ENCODE measurements around the gene TNS4. TPM values are rescaled to one million over a fixed set of nuclear protein-coding genes. Genes with fewer than 3 reads are reported as not detected.

Gene TNS4
- total and polyA plus RNA-seq, 7 experiments from 2014 or later, result 1.2 to 10.3 (median 1.3) TPM; not detected in 4

DNA sequence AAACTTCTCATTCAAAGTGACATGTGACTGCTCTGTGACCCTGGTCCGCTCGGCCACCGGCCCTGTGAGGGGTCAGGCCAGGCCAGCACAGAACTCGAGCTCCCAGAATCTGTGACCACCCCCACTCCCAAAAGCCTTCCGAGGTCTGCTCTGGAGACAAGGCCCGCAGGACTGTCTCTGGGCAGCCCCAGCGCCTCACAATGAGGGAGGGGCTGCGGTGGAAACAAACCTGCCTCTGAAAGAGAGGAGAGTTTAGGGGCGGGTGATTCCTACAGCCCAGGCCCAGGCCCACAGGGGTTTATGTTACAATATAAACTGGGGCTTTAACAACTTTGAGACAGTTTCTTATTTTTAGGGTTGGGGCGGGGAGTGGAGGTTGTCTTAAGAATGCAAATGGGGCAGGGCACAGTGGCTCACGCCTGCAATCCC lies 38.3 kb downstream of the TNS4 start:
- Histone ChIP-seq H3K27me3 (ENCODE audit: control insufficient read depth in 2 of 2, insufficient read depth in 2 of 2, low read length in 2 of 2) (no peaks in the 10 kb centered on the region), H3K27ac (ENCODE audit: low read depth, low read length) (no peak overlapping the region), H3K36me3 (ENCODE audit: control insufficient read depth in 2 of 3, insufficient read depth in 3 of 3, low read length in 3 of 3) (no peaks in the 10 kb centered on the region), H3K9me3 (ENCODE audit: control insufficient read depth in 2 of 3, low read length in 3 of 3) (no peaks in the 10 kb centered on the region), H3K4me1 (ENCODE audit: control insufficient read depth in 2 of 2, insufficient read depth in 2 of 2, low read length in 2 of 2) (no peaks in the 10 kb centered on the region), H3K4me3 (ENCODE audit: low read length) (no peak overlapping the region)
- Mint-ChIP-seq H3K4me3 (no peak overlapping the region), H3K36me3 (peaks cover 0 to 4% (median 0%) of the 10 kb centered on the region in 5 donors), H3K4me1 (peaks cover 0 to 5% (median 0%) of the 10 kb centered on the region in 7 donors), H3K27me3 (peaks cover 0 to 6% (median 0%) of the 10 kb centered on the region in 5 donors), H3K27ac (no peak overlapping the region), H3K9me3 (no peaks in the 10 kb centered on the region)
- POLR2A ChIA-PET, result no interaction called here
- DNase-seq, result no peak
- intact Hi-C loops (cut with micrococcal nuclease), result no loop called here
- ATAC-seq, result no peak
- CTCF ChIA-PET, result no interaction called here

DNA sequence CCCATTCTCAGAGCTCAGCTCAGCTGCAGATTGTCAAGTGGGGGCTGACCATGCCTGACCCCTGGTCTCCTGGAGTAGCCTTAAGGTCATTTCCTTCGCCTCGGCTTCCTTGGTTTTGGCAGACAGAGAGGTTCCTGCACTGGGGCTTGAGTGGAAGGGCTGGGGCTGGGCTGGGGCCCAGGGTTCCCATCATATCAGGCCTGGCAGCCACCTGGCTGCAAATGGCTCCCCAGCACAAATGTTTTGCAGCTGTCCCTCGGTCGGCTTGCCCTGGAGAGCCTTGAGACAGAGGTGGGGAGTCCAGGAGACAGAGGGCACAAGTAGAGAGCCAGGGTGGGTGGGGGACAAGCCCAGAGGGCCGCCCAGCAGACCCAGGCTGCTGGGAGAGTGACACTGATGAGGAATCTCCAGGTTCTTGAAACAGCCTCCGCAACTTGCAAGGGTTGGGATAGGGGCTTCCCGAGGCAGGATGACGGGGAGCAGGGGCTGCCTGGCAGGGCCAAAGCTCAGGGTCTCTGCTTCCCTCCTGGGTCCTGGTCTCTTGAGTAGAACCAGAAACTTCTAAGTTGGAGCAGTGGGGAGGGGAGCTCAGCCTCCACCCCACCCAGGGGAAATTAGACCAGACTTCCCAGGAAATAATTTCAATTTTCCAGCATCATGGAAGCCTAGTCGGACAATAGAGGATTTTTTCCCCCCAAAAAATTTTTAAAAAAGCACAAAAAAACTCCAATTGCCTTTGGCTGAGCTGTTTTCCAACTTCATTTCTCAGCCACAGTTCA lies 38.9 kb downstream of the TNS4 start:
- no peaks in the 10 kb centered on the region for H3K9me3 Mint-ChIP-seq
- no peaks in the 10 kb centered on the region for H3K36me3 ChIP-seq (ENCODE audit: control insufficient read depth in 2 of 3, insufficient read depth in 3 of 3, low read length in 3 of 3)
- H3K4me1 Mint-ChIP-seq, result peaks cover 0 to 5% (median 0%) of the 10 kb centered on the region in 7 donors
- no peak overlapping the region for H3K4me3 ChIP-seq (ENCODE audit: low read length)
- peak overlapping the region in 1 of 9 donors; percentile 82 for H3K27ac Mint-ChIP-seq
- intact Hi-C loops (cut with micrococcal nuclease), result no loop called here
- H3K9me3 ChIP-seq (ENCODE audit: control insufficient read depth in 2 of 3, low read length in 3 of 3), result no peaks in the 10 kb centered on the region
- H3K4me3 Mint-ChIP-seq, result no peak overlapping the region
- POLR2A ChIA-PET, result no interaction called here
- H3K27ac ChIP-seq (ENCODE audit: low read depth, low read length), result no peak overlapping the region
- no peaks in the 10 kb centered on the region for H3K4me1 ChIP-seq (ENCODE audit: control insufficient read depth in 2 of 2, insufficient read depth in 2 of 2, low read length in 2 of 2)
- no peaks in the 10 kb centered on the region for H3K27me3 ChIP-seq (ENCODE audit: control insufficient read depth in 2 of 2, insufficient read depth in 2 of 2, low read length in 2 of 2)
- CTCF ChIA-PET, result no interaction called here
- peaks cover 0 to 7% (median 0%) of the 10 kb centered on the region in 5 donors for H3K36me3 Mint-ChIP-seq
- H3K27me3 Mint-ChIP-seq, result peaks cover 0 to 6% (median 0%) of the 10 kb centered on the region in 5 donors
- DNase-seq (no peak), ATAC-seq (no peak)

DNA sequence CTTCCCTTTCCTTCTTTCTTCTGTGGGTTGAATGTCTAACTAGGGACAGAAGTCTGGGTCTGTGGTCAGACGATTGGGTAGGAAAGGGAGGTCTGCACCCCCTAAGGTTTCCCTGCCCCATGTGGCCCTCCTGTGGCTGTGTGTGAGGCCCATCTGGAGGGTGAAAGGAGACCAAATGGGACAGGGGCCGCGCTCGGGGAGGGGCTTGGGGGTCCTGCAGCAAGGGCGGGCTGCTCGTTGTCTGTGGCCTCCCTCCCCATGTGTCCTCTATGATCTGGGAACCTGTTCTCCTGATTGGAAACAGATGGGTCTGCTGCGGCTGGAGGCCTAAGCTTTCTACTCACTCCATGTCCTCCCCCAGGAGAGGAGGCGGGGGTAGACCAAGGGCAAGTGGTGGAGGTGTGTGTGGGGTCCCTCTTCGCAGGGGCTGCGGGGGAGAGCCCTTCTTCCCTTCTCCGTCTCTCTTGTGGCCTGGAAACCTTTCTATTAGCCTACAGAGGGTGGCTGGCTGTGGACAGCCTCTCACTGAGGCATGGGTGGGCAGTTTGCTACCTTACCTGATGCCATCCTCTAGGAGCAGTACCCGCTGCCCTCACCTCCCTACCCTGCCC lies 39.6 kb downstream of the TNS4 start:
- no peaks in the 10 kb centered on the region for H3K4me1 ChIP-seq (ENCODE audit: control insufficient read depth in 2 of 2, insufficient read depth in 2 of 2, low read length in 2 of 2)
- H3K9me3 ChIP-seq (ENCODE audit: control insufficient read depth in 2 of 3, low read length in 3 of 3), result no peaks in the 10 kb centered on the region
- no peak for DNase-seq
- intact Hi-C loops (cut with micrococcal nuclease), result no loop called here
- no peak for ATAC-seq
- no peak overlapping the region for H3K4me3 ChIP-seq (ENCODE audit: low read length)
- peaks cover 0 to 4% (median 0%) of the 10 kb centered on the region in 5 donors for H3K27me3 Mint-ChIP-seq
- H3K4me1 Mint-ChIP-seq, result peaks cover 0 to 5% (median 0%) of the 10 kb centered on the region in 7 donors
- H3K27me3 ChIP-seq (ENCODE audit: control insufficient read depth in 2 of 2, insufficient read depth in 2 of 2, low read length in 2 of 2), result no peaks in the 10 kb centered on the region
- ChIA-PET POLR2A (no interaction called here), CTCF (no interaction called here)
- H3K27ac Mint-ChIP-seq, result peak overlapping the region in 1 of 9 donors; percentile 82
- no peaks in the 10 kb centered on the region for H3K9me3 Mint-ChIP-seq
- no peak overlapping the region for H3K27ac ChIP-seq (ENCODE audit: low read depth, low read length)
- H3K36me3 ChIP-seq (ENCODE audit: control insufficient read depth in 2 of 3, insufficient read depth in 3 of 3, low read length in 3 of 3), result no peaks in the 10 kb centered on the region
- peaks cover 0 to 7% (median 0%) of the 10 kb centered on the region in 5 donors for H3K36me3 Mint-ChIP-seq
- H3K4me3 Mint-ChIP-seq, result no peak overlapping the region

DNA sequence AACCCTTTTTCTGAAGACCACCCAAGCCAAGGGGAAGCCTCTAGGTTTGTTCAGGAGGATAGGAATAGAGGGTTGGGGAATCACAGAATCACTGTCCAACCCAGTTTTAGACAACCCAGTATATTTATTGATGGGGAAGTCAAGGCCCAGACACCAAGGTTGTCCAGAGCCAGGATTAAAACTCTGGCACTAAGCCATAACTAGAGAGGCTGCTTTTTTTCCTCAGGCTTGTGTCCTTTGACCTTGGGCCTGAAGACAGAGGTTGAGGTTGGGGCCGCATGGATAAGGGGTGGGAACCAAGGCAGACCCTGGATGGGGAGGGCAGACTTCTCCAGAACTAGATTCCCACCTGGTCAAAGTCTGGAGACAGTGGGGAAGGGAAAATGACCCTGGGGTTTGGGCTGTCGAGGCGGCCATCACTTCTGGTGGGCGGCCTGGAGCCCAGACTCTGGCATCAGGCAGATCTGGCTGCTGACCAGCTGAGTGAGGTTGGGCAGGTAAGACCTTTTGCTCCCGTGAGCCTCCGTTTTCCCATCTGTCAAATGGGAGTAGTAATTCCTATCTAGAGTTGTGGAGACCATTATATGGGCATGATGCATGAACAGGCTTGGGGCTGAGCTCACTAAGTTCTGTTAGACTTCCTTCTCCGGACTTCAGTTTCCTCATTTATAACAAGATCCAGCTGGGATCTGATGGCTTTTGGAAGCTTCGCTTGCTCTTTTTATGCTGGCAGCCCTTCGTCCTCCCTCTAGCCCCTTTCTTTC lies 40.3 kb downstream of the TNS4 start:
- no peak overlapping the region for H3K27ac Mint-ChIP-seq

DNA sequence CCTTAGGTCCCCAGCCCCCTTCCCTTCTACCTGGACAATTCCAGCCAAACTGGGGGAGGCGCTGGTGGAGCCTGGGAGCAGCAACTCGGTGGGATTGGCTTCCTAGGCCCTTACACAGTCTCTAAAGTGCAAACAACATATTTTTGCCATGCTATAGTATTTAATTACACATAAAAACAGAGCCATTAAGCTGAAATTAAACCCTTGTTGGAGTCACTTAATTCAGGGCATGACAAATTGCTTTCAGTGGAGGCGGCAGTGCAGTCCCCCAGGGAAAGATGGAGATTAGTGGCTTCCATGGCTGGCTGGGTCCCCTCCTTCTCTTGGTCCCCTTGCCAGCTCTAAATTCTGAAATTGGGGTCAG lies 40.8 kb downstream of the TNS4 start:
- Histone ChIP-seq H3K4me3 (ENCODE audit: low read length) (no peak overlapping the region), H3K27ac (ENCODE audit: low read depth, low read length) (no peak overlapping the region), H3K4me1 (ENCODE audit: control insufficient read depth in 2 of 2, insufficient read depth in 2 of 2, low read length in 2 of 2) (no peaks in the 10 kb centered on the region), H3K36me3 (ENCODE audit: control insufficient read depth in 2 of 3, insufficient read depth in 3 of 3, low read length in 3 of 3) (no peaks in the 10 kb centered on the region), H3K9me3 (ENCODE audit: control insufficient read depth in 2 of 3, low read length in 3 of 3) (no peaks in the 10 kb centered on the region), H3K27me3 (ENCODE audit: control insufficient read depth in 2 of 2, insufficient read depth in 2 of 2, low read length in 2 of 2) (no peaks in the 10 kb centered on the region)
- intact Hi-C loops (cut with micrococcal nuclease), result no loop called here
- DNase-seq (no peak), ATAC-seq (no peak)
- peaks cover 0 to 12% (median 0%) of the 10 kb centered on the region in 5 donors for H3K36me3 Mint-ChIP-seq
- H3K27me3 Mint-ChIP-seq, result no peaks in the 10 kb centered on the region
- no peaks in the 10 kb centered on the region for H3K9me3 Mint-ChIP-seq
- CTCF ChIA-PET, result interaction anchor here (0.6 kb wide), 1 partner anchor 79 kb away, joined by 4 read pairs; no protein-coding TSS in a partner anchor
- peak overlapping the region in 1 of 9 donors; percentile 55 for H3K27ac Mint-ChIP-seq
- no peak overlapping the region for H3K4me3 Mint-ChIP-seq
- peaks cover 0 to 5% (median 0%) of the 10 kb centered on the region in 7 donors for H3K4me1 Mint-ChIP-seq
- POLR2A ChIA-PET, result no interaction called here

More for the DNA sequence above, 40.3 kb downstream of the TNS4 start:
- Histone ChIP-seq H3K4me3 (ENCODE audit: low read length) (no peak overlapping the region), H3K9me3 (ENCODE audit: control insufficient read depth in 2 of 3, low read length in 3 of 3) (no peaks in the 10 kb centered on the region), H3K27me3 (ENCODE audit: control insufficient read depth in 2 of 2, insufficient read depth in 2 of 2, low read length in 2 of 2) (no peaks in the 10 kb centered on the region), H3K27ac (ENCODE audit: low read depth, low read length) (no peak overlapping the region), H3K4me1 (ENCODE audit: control insufficient read depth in 2 of 2, insufficient read depth in 2 of 2, low read length in 2 of 2) (no peaks in the 10 kb centered on the region), H3K36me3 (ENCODE audit: control insufficient read depth in 2 of 3, insufficient read depth in 3 of 3, low read length in 3 of 3) (no peaks in the 10 kb centered on the region)
- Mint-ChIP-seq H3K4me3 (no peak overlapping the region), H3K27me3 (no peaks in the 10 kb centered on the region), H3K36me3 (peaks cover 0 to 7% (median 0%) of the 10 kb centered on the region in 5 donors), H3K4me1 (peaks cover 0 to 5% (median 0%) of the 10 kb centered on the region in 7 donors), H3K9me3 (no peaks in the 10 kb centered on the region)
- CTCF ChIA-PET, result no interaction called here
- ATAC-seq, result no peak
- POLR2A ChIA-PET, result no interaction called here
- no peak for DNase-seq
- intact Hi-C loops (cut with micrococcal nuclease), result no loop called here

DNA sequence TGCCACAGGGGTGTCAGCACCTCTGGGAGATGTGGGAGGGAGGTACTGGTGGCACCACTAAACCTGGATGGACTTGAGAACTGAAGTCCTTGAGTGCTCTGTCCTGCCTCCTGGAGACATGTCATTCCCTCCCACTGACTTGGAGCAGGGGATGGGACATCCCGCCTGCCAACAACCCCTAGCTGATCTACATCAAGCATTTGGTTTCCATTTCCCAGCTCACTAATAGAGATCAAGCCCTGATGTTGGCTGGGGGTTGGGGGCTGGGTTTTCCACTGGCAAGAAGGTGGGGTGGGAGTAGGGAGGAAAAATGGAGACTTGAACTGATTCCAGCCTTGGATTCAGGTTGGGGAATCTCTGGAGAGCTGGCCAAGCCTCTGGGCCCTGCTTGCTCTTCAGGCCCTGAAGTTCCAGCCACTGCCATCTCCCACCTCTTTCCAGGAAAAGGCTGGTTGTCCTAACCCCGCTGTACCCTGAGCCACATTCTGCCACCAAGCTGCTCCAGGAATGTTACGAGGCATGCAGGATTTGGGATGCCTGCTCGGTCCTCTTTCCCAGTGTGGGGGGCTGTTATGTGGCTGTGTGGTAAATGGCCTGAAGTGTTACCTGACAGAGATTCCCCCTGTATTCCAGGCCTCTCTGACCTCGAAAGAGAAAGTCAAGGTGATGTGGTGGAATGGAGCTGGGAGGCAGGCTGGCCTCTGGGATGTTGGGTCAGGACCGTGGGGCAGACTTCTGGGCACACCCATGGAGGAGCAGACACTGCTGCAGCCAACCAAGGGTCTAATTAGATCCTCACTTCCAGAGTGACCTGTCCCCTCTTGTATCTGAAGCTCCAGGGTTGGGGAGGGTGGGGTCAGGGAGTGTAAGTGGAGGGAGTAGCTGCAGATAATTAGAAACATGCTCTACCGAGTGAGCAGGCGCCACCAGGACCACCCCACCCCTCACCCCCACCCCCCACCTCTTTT lies 41.5 kb downstream of the TNS4 start:
- H3K36me3 ChIP-seq (ENCODE audit: control insufficient read depth in 2 of 3, insufficient read depth in 3 of 3, low read length in 3 of 3), result no peaks in the 10 kb centered on the region
- Mint-ChIP-seq H3K4me1 (peaks cover 0 to 5% (median 0%) of the 10 kb centered on the region in 7 donors), H3K9me3 (no peaks in the 10 kb centered on the region), H3K27me3 (no peaks in the 10 kb centered on the region), H3K27ac (no peak overlapping the region), H3K4me3 (no peak overlapping the region), H3K36me3 (peaks cover 0 to 13% (median 0%) of the 10 kb centered on the region in 5 donors)
- ATAC-seq, result no peak
- no peaks in the 10 kb centered on the region for H3K27me3 ChIP-seq (ENCODE audit: control insufficient read depth in 2 of 2, insufficient read depth in 2 of 2, low read length in 2 of 2)
- intact Hi-C loops (cut with micrococcal nuclease), result no loop called here
- no peaks in the 10 kb centered on the region for H3K4me1 ChIP-seq (ENCODE audit: control insufficient read depth in 2 of 2, insufficient read depth in 2 of 2, low read length in 2 of 2)
- ChIA-PET CTCF (interaction anchor here (0.6 kb wide), 1 partner anchor 78 kb away, joined by 4 read pairs; no protein-coding TSS in a partner anchor), POLR2A (no interaction called here)
- peak in 1 of 9 donors; percentile 5 for DNase-seq
- no peak overlapping the region for H3K27ac ChIP-seq (ENCODE audit: low read depth, low read length)
- no peaks in the 10 kb centered on the region for H3K9me3 ChIP-seq (ENCODE audit: control insufficient read depth in 2 of 3, low read length in 3 of 3)
- H3K4me3 ChIP-seq (ENCODE audit: low read length), result no peak overlapping the region
